HG02973 (cell line): ENCODE results near the gene MEIS2.

Experiments
- ATAC-seq: cut with Tn5 transposase; IDR thresholded peaks from one replicate; pipeline ENCODE4 v1.9.1; 2021; ENCODE audit warnings: moderate library complexity; ENCODE audit not compliant: unreplicated experiment

MEIS2 gene

DNA sequence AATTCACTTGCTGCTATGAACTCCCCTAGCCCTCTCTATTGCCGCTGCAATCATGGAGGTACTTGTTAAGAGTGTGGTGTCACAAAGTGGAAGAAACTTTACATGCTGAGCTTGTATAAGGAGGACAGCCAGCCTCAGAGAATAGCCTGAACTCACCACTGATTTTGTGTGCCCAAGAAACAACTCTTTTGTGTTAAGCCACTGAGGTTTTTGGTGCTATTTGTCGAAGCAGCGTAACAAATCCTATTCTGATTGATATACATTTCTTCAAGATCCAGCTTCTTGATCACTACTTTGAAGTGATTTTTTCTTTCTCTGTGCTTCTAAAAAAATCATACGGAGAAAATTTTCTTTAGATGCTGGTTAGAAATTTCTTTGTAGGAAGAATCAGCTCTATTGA lies 132.4 kb downstream of the MEIS2 start:
- no peak for ATAC-seq

DNA sequence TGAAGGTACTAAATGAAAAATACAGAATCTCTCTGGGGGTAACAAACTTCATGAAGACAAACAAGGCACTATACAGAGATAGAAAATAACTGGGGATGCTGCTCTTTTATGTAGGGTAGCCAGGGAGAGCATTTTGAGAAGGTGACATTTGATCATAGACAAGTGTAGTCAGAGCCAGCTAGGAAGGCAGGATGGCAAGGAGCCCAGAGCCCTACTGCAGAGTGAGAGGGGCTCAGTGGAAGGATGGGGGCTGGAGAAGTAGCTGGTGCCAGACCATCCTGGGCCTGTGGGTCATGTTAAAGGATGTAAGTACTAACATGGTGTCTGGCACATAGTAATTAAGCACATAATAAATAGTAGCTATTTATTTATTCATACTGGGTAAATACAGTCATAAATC lies 133.6 kb downstream of the MEIS2 start:
- ATAC-seq = no peak

DNA sequence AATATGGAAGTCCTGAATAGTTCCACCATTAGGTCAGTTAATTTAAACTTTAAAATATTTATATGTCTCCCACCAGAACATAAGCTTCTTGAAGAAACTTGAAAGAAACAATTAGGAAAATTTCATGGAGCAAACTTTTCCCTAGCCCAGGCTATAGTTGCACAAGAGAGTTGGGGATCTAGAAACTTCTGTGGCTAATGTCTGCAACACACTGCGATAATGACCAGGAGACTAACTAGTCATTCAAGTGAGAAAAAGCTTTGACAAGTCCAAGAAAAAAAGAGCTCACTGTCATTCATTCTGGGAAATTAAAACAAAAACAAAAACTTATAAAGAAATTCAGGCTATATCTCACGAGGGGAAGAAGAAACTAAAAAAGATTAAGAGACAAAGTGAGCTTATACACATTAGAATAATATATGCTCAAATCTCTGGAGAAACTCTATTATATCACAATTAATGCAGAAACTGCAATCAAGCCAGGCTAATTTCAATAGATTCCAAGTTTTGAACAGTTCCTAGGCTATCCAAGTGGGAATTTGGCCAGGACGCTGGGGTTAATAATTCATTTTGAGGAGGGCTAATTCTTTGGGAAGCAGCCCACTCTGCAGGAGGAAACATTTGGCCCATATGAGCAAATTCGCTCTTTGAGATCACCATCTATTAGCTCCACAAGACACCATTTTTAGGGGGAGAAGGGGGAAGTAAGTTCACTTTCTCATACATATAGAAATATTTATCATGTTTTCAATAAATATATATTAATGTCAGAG lies 134.6 kb downstream of the MEIS2 start:
- no peak for ATAC-seq

DNA sequence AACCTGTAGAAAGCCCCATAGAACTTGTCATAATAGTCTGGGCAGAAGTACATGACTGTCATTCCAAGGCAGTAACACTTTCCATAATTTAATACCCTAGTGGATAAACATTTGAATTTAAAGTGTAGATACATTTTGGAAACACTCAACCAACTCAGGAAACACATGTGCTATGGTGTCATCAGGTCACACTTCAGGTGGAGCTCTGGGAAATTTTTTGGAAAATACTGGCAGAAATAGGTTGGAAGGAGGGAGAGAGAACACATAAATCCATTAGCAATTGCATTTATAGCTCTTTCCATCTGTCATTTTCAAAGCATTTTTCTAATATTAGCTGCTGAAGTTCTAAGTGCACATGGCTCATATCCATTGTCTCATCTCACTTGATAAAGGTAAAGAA lies 135.7 kb downstream of the MEIS2 start:
- ATAC-seq = no peak

DNA sequence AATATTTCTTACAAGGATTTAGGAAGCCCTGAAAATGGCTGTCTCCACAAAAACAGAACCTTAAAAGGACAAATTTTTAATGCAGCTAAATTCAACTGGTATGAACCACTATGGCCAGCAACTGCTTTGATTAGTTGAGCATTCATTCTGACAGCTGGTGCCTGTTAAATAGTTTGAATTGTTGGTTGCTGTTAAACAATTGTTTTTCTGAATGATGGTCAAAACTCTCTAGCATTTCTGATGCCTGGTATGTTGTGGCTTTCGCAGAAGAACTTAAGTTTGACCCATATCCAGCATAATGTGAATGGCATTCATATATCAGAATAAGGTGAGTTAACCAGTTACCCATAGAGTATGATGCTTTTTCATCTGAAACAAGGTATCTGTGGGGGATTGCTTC lies 138.4 kb downstream of the MEIS2 start:
- no peak for ATAC-seq

DNA sequence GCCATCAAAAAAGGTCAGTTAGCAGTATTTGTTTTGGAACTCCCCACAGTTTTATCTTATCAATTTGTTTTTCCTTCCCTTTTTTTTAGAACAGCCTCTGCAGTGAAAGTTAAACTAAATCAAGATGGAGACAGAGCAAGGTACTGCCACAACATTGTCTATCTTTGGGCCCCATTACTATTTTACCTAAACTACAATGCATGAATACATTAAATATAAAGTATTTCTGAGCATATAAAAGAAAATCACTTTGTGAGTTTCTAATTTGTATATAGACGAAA lies 139.5 kb downstream of the MEIS2 start:
- ATAC-seq = no peak

DNA sequence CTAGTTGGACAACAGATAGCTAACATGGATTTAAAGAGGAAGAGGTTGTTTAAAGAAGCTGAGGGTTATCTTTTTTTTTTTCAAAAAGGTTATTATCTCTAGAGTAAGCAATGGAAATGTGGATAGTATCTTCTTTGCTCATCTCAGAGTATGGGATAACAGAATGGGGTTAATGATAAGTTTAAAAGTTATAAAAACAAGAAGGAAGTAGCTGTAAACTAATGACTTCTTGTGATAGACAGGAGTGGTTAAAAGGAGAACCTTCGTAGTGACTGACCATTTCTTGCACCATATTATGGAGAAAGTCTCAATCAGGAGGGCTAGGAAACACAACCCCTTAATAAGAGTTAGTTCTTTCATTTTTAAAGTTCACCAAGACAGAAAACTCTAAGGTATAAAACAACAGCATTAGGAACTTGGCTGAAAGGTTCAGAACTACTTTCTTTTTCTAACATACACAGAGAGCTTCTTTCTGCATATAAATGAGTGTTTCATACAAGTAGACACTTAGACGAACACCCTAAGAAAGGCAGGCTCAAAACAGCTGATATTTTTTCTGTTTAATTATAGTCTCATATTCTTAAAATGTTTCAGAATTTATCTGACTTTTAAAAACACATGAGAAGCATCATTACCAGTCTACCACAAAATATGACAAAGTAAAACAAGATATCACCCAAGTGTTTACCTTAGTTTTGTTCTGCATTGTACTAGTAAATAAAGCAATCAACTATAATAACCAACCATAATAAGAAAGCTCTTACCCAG lies 140.0 kb downstream of the MEIS2 start:
- ATAC-seq = no peak

DNA sequence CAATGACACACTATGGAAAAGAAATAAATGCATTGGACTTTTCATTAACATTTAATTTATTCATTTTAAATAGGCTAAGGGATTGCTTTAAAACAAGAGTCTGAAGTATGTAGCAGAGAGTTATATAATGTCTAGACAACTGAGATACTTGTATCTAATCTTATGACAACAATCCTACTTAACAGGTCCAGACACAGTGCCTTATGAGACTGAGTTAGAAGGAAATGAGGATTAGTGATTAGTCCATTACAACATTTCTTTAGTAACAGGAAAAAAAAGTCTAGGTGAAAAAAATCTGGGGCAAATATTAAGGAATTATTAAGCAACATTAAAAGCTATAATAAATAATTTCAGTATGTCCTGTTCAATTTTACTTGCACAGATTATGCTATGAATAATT lies 140.6 kb downstream of the MEIS2 start:
- ATAC-seq = no peak

DNA sequence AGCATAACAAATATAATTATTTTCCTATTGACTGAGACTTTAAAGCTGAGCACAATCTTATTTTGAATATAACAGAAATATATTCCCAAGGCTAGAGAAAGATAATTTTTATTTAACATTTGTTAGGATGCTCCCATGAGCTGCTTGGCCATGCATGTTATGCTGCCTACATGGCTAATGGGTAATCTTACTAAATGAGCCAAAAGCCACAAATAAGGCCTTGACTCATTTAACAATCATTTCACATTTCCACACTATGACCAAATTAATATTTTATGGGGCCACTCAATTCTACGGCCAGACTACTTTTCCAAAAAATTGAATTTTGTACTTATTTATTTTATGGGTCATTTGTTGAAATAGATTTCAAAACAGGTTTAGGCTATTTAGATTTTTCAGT lies 141.7 kb downstream of the MEIS2 start:
- no peak for ATAC-seq

DNA sequence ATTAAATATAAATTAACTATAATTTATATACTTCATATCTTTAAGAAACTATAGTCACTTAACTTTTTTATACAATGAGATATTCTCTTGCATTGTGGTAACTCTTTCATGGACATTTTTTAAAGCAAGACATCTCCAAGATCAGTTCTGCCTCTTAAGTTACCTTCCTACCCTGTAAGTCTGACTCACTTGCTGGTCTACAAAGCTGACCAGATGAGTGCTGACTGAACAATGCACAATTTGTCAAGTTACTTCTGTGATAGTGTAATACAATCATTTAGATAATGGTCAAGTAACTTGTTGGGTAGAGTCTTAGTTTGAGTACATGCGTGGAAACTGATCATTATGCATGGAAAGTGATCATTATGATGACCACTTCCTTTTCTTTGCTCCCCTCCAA lies 145.9 kb downstream of the MEIS2 start:
- no peak for ATAC-seq

DNA sequence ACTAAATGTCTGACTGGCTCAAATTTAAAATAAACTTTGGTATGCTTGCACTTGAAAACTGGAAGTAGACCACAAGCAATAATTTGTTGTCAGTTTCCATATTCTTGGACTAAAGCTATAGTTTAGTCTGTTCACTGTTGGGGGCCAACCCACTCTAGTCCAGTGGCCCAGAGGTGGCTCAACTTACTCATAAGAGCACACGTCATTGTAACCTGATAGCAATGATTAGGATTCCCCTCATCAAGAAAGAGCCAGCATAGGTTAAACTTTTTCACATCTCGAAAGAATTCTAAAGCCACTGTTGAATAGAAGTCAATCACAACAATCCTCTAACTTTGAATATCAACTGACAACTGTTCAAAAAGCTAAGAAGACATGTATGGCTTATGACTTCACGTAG lies 147.0 kb downstream of the MEIS2 start:
- no peak for ATAC-seq

DNA sequence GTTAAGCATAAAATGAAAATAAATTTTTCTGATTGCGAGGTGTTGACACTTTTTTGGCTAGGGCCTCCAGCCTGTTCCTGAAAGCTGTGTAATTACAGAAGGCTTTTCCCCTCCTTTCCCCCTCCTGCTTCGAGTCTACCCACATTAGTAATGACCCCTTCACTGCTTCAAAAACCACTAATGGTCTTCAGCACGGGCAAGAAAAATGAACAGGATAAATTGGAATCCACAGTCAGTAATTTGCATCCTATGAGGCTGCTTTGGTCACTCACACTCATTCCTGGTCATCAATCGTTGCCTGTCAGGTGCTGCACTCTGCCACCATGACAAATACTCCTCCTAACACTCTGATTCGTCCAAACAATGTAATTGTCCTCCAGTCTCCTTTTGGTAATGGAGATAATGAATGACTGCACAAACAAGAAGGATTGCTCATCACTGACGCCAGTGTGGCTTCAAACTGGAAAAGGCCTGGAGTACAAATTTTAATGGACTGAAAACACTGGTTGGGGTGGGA lies 148.6 kb downstream of the MEIS2 start:
- ATAC-seq = no peak

DNA sequence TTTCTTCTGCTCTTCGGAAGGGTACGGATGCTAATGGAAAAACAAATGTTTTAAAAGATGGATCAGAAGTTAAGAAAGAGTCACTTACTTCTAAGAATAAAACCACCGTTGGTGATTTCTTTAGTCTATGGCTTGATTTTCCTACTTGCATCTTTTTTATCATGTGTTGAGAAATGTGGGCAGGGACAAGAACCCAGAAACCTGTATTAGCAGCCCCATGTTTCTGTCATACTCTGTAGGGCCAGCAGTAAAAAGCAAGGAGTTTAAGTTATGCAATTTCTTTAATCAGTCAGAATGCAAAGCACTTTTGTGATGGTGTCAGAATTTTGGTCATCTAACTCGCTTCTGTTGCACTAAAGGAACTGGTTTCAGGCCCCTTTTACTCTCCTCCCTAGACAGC lies 150.0 kb downstream of the MEIS2 start:
- no peak for ATAC-seq

DNA sequence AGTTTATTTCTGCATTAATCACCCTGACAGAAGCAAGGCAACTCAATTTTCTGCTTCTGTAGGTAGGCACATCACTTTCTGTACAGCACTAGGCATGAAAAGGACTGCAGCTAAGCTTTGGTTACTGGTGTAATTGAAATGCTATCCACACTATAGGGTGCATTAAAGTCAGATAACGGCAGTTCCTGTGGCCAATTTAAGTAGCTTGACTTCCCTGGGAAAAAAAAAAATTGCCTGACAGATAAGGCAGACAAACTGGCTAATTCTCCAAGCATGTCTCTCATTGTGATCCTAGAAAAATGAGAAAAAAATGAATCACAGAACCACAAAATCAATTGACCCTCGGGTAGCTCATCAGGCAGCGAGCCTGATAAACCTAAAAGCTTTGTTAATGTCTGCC lies 151.4 kb downstream of the MEIS2 start:
- no peak for ATAC-seq

DNA sequence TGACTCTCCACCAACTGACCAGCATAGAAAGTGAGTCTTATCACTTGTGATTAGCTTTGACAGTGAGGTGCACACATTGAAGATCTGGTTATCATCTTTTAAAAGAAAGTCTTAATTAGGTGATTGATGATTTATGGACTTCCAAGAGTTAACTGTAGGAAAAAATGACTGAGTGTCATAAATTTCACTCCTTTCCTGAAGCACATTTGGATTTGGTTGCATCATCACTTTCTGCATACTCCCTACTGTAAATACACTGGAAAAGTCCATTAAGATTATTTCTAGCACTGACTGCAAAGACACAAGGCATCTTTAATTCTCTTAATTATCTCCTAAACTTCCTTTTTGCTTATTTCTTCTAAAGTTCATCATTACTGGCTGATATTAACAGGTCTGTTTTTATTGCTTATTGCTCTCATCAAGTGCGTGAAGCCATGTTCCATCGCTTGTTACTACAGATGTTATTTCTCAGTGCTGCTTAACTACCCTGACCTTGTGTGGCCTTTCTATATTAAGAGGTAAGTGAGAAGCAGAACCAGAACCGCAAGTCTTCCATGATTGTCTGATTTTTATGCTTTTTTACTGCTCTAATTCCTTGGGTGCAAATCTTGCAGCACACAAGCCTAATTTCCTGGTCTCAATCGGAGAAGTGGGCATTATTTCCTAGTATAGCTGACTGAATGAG lies 153.2 kb downstream of the MEIS2 start:
- no peak for ATAC-seq

DNA sequence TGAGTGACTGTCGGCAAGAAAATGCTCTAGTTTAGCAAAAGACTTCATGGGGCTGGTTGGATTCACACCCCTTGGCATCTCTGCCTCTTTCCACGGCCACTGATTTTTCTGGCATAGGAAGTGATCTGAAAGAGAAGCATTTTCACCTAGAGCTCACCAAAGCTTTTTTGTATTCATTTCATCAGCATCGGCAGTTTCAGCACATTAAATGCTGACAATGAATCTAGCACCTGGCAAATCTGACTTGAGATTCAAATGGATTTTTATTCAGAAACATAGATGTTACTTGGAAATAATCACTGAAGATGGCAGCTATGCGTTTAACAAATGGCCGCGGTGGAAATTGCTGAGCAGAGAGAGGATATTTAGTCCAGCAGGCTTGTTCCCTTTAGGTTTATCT lies 155.9 kb downstream of the MEIS2 start:
- no peak for ATAC-seq

DNA sequence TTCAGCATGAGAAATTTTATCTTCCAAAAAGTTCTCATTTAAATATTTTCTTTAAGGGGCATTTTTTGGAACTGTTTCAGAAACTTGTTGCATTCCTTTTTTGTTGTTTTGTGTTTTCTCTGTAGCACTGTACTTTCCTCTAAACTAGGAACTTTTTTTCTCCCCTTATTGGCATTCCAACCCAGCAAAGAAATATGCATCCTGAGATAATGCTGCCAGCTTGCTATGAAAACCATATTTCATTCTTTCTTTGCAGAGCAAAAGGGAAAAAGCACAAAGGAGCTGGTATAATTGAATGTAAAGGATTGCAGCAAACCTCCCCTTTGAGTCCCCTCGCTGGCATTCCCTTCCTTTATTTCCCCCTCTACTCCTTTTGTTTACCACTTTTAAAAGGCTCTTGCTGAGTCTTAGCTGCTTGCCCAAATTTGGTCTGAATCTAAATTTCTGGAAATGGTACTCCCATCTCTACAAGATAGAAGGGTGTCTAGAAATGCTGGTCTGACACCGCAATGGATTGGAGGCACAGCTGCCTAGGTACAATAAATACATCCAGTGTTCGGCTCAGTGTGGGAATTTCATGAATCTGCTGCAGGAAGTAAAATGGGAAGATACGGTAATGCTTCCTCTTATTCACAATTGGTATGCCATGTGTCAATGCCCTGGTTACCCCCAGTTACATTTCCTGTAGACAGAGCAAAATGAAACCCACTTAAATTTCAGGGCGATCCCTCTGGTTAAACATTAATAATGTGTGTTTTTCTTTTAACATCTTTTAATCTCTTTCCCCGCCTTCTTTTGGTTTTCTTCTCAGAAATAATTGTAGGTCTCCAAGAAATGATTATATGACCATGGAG lies 156.6 kb downstream of the MEIS2 start:
- no peak for ATAC-seq

DNA sequence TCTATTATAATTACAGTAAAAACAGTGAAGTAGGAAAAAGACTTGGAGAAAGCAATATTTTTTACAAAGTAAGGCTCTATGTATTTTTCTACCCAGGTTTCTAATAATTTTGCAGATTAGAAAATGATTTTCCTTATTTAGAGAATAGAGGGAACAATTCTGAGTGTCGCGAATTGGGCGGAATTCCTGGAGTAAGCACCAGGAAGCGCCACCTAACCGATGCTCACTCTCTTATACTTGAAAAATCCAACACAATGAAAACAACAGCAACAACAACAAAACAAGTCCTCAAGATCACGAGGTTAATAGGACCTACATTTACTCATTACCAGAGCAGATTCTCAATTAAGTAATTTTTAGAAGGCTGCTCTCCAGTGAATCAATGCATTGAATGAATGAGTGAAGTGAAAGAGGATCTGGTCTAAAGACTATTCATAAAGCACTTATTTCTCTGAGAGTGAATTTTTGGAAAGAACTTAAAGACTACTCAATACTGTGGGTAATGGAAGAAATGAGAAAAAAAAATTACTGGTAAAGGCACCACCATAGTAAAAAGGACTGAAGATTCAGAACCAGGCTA lies 158.0 kb downstream of the MEIS2 start:
- ATAC-seq = no peak

DNA sequence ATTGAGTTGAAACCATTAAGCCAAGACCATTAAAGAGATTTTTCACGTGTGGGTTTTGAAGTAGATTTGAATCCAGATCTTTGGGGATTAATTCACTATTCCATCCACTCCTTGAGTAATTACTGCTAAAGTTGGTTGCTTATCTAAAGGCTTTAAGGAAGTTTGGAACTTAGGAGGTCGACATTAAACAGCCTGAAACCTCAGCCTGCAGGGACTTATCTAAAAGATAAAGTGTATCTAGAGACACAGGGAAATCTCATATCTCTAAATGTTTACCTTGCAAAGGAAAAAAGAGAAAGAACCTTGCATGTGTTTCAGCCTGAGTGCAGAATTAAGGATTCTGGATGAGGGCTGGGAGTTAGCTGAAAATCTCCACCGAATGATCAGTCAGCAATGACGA lies 158.6 kb downstream of the MEIS2 start:
- no peak for ATAC-seq

DNA sequence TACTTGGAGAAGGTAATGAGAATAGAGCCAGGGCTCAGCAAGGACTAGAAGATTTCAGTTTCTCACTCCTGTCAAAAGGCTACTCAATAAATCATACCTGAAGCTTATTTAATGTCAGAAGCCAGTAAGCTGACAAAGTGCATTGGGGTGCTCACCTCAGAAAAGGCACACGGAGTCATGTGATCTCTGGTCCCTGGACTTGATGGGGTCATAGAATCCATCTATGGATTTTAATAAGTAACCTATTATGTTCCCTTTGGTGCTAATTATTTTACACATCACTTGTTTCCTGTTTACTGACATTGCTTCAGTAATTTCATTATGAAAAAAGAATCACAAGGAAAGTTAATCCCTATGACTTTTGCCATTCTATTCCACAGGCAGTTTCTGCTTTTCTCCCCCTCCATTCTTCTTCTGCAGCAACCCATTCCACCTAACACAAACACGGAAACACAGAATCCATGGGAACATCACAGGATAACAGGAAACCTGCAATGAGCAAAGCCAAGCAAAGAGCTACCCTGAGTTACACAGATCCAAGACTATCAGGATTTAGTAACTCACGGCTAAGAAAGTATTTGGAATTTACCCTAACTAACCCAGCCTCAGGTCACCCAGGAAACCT lies 159.6 kb downstream of the MEIS2 start:
- no peak for ATAC-seq
